ENCODE results near the gene KIF20B.

DNA sequence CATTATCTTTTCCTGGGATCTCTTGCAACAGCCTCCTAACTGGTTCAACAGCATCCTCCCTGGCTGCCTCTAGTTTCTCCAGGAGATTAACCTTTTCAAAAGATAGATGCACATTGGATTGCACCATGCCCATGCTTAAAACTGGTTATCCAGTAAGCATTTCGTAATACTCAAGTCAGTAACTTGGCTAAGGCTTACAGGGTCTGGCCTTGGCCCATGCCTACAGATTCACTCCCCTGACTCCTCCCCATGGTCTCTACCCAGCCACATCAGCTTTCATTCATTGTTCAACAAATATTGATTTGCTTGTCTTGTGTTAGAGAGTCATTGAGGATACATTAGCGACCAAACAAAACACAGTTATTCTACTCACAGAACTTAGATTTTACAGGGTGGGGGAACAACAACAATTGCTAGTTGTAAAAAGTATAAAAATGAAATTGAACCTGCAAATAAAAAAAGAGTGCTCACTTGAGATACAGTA, 1.8 kb upstream of the KIF20B start:
- TF ChIP-seq, protein P1, sequence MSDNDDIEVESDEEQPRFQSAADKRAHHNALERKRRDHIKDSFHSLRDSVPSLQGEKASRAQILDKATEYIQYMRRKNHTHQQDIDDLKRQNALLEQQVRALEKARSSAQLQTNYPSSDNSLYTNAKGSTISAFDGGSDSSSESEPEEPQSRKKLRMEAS (IDR thresholded peaks at IDR 0.05) = no peak
- TF ChIP-seq, protein P2, sequence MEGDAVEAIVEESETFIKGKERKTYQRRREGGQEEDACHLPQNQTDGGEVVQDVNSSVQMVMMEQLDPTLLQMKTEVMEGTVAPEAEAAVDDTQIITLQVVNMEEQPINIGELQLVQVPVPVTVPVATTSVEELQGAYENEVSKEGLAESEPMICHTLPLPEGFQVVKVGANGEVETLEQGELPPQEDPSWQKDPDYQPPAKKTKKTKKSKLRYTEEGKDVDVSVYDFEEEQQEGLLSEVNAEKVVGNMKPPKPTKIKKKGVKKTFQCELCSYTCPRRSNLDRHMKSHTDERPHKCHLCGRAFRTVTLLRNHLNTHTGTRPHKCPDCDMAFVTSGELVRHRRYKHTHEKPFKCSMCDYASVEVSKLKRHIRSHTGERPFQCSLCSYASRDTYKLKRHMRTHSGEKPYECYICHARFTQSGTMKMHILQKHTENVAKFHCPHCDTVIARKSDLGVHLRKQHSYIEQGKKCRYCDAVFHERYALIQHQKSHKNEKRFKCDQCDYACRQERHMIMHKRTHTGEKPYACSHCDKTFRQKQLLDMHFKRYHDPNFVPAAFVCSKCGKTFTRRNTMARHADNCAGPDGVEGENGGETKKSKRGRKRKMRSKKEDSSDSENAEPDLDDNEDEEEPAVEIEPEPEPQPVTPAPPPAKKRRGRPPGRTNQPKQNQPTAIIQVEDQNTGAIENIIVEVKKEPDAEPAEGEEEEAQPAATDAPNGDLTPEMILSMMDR (IDR thresholded peaks at IDR 0.05 in 2 of 3, conservative IDR thresholded peaks at IDR 0.05 in 1 of 3; ENCODE audit: borderline replicate concordance in 1 of 3, insufficient read depth in 1 of 3, low read depth in 2 of 3, low read length in 2 of 3) = no peak
- no peak for TF ChIP-seq POLR2A (IDR thresholded peaks at IDR 0.05; ENCODE audit: borderline replicate concordance, extremely low read depth, insufficient read depth, insufficient read length)
- TF ChIP-seq POLR2AphosphoS5 (IDR thresholded peaks at IDR 0.05; ENCODE audit: low read depth, low read length) = no peak
- TF ChIP-seq EZH2 (IDR thresholded peaks at IDR 0.05) = no peak
- TF ChIP-seq, protein P3, sequence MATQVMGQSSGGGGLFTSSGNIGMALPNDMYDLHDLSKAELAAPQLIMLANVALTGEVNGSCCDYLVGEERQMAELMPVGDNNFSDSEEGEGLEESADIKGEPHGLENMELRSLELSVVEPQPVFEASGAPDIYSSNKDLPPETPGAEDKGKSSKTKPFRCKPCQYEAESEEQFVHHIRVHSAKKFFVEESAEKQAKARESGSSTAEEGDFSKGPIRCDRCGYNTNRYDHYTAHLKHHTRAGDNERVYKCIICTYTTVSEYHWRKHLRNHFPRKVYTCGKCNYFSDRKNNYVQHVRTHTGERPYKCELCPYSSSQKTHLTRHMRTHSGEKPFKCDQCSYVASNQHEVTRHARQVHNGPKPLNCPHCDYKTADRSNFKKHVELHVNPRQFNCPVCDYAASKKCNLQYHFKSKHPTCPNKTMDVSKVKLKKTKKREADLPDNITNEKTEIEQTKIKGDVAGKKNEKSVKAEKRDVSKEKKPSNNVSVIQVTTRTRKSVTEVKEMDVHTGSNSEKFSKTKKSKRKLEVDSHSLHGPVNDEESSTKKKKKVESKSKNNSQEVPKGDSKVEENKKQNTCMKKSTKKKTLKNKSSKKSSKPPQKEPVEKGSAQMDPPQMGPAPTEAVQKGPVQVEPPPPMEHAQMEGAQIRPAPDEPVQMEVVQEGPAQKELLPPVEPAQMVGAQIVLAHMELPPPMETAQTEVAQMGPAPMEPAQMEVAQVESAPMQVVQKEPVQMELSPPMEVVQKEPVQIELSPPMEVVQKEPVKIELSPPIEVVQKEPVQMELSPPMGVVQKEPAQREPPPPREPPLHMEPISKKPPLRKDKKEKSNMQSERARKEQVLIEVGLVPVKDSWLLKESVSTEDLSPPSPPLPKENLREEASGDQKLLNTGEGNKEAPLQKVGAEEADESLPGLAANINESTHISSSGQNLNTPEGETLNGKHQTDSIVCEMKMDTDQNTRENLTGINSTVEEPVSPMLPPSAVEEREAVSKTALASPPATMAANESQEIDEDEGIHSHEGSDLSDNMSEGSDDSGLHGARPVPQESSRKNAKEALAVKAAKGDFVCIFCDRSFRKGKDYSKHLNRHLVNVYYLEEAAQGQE (IDR thresholded peaks at IDR 0.05; ENCODE audit: low read depth) = no peak
- TF ChIP-seq ZNF274 (IDR thresholded peaks at IDR 0.05; ENCODE audit: low read depth, low read length) = no peak
- no peak for TF ChIP-seq ZFX (IDR thresholded peaks at IDR 0.05)
- no peak for TF ChIP-seq JUND (IDR thresholded peaks at IDR 0.05)
- no peak for TF ChIP-seq TCF7L2 (IDR thresholded peaks at IDR 0.05; ENCODE audit: borderline replicate concordance, extremely low read depth, insufficient read depth, insufficient read length)
